ENCODE data around the gene TKFC.

- no peak for TF ChIP-seq CTCF (IDR thresholded peaks at IDR 0.05)
- TF ChIP-seq POLR2A (IDR thresholded peaks at IDR 0.05), result no peak
- TF ChIP-seq POLR2AphosphoS5 (IDR thresholded peaks at IDR 0.05), result no peak
- TF ChIP-seq EP300 (IDR thresholded peaks at IDR 0.05; ENCODE audit: low read depth), result no peak
Observed at GRCh38 chr11:61364012-61364675, 31.1 kb downstream of the TKFC start.
